HUES48 (cell line): ENCODE data around the gene CLEC4G.
"Not testable (repeated sequence)": the region's sequence is repeated elsewhere in the genome, so short reads cannot be mapped to it uniquely, and the experiment has no call there.

Source experiments
- H3K27ac ChIP-seq: one replicate; pipeline ENCODE4 v1.7.0; 2013; ENCODE audit warnings: low read depth, low read length, inconsistent platforms
- H3K27me3 ChIP-seq: 2 replicates; pipeline ENCODE4 v1.6.1; 2013; ENCODE audit warnings: mild to moderate bottlenecking, low read length; ENCODE audit not compliant: control insufficient read depth, insufficient read depth
- H3K36me3 ChIP-seq: 2 replicates; pipeline ENCODE4 v1.6.1; 2013; ENCODE audit warnings: low read length; ENCODE audit not compliant: control insufficient read depth, insufficient read depth
- H3K4me1 ChIP-seq: 2 replicates; pipeline ENCODE4 v1.6.1; 2013; ENCODE audit warnings: mild to moderate bottlenecking, low read length; ENCODE audit not compliant: control insufficient read depth, insufficient read depth
- H3K4me3 ChIP-seq: 2 replicates; pipeline ENCODE4 v1.5.1; 2013; ENCODE audit warnings: mild to moderate bottlenecking, low read depth, low read length
- H3K9ac ChIP-seq: 2 replicates; pipeline ENCODE4 v1.6.1; 2013; ENCODE audit warnings: mild to moderate bottlenecking, low read depth, low read length, moderate library complexity
- H3K9me3 ChIP-seq: 2 replicates; pipeline ENCODE4 v1.6.1; 2013; ENCODE audit warnings: low read length; ENCODE audit not compliant: control insufficient read depth, insufficient read depth

The CLEC4G gene

DNA sequence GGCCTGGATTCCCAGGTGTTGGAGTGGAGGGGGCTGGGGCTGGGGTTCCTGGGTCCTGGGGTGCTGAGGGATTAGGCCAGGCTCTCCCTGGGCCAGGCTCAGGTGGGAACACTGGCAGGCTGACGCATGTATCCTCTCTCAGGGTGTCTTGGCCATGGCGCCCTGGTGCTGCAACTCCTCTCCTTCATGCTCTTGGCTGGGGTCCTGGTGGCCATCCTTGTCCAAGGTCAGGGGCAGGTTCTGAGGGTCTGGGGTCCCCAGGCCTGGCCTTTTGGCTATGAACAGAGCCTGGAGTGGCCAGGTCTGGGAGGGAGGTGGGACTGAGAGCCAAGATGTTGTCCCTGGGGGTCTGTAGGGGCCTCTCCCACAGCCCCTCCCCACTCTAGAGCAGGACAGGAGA lies 33.1 kb upstream of the CLEC4G start:
- not testable (repeated sequence) for H3K9me3 ChIP-seq, H3K4me1 ChIP-seq

DNA sequence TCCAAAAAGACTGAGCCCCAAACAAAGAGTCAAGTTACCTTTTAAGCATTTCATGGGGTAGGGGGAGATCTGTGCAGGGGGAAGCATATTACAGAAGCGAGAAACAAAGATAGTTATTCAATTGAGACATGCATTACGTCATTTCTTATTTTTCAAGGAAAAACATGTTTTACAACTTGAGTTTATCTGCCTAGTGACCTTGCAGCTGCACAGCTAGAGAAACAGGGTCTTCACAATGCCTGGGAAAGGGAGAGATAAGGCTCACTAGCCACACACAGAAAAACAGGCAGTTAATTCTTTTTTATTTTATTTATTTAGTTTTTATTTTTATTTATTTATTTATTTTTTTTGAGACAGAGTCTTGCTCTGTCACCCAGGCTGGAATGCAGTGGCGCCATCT lies 32.2 kb upstream of the CLEC4G start:
- H3K27me3 ChIP-seq, H3K4me1 ChIP-seq, H3K9me3 ChIP-seq, H3K4me3 ChIP-seq, H3K9ac ChIP-seq, H3K36me3 ChIP-seq, H3K27ac ChIP-seq: not testable (repeated sequence)

More for the DNA sequence above, 33.1 kb upstream of the CLEC4G start:
- H3K9ac ChIP-seq, H3K36me3 ChIP-seq, H3K27me3 ChIP-seq, H3K27ac ChIP-seq, H3K4me3 ChIP-seq: not testable (repeated sequence)

DNA sequence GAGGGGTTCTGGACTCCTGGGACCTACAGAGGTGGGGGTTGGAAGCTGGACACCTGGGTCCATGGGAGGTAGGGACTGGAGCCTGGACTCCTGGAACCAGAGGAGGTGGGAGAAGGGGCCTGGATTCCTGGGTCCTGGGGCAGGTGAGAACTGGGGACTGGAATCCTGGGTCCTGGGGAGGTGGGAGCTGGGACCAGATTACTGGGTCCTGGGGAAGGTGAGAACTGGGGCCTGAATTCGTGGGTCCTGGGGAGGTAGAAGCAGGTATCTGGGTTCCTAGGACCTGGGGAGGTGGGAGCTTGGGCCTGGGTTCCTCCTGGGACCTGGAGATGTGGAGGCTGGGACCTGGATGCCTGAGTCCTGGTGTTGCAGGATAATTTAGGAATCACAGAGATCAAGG lies 31.8 kb upstream of the CLEC4G start:
- Histone ChIP-seq H3K36me3 (no peaks in the 10 kb centered on the region), H3K4me3 (no peak overlapping the region), H3K4me1 (no peaks in the 10 kb centered on the region), H3K9me3 (peaks cover 11% of the 10 kb centered on the region; the same call in 1 of the 2 replicates), H3K27ac (no peak overlapping the region), H3K9ac (no peak overlapping the region), H3K27me3 (no peaks in the 10 kb centered on the region)

DNA sequence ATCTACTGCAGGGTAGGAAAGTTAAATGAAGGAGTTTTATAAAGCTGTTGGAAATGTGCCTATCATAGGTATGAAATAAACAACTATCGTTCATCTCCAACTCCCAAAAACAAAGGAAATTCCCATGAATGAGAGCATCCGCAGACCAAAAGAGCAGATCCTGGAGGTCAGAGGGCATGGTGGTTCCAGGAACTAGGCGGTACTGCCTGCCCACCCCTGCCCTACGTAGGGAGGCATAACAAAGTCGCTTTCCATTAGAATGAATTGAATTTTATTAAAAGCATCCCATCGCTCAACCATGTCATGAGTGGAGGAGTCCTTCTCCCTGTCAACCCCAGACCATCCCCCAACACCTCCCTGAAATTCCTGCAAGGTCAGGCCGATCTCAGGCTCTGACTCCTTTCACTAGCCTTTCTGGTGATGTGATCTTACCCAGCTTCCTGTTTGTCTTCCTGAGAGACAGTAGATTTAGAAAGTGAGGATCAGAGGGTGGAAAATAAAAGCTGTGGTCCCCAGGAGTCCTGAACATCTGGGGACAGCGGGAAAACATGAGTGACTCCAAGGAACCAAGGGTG lies 30.9 kb upstream of the CLEC4G start, which contains the start of gene CLEC4M:
CLEC4M (plus strand) TSS at position 525 of the 575 bp plus-strand sequence; CDS start at position 549, 24 bp downstream.
- Histone ChIP-seq H3K4me1 (no peaks in the 10 kb centered on the region), H3K36me3 (no peaks in the 10 kb centered on the region), H3K27me3 (no peaks in the 10 kb centered on the region), H3K9ac (no peak within 1 kb of the TSS), H3K9me3 (peaks cover 18% of the 10 kb centered on the region; the same call in 1 of the 2 replicates), H3K27ac (no peak within 1 kb of the TSS), H3K4me3 (no peak within 1 kb of the TSS)

DNA sequence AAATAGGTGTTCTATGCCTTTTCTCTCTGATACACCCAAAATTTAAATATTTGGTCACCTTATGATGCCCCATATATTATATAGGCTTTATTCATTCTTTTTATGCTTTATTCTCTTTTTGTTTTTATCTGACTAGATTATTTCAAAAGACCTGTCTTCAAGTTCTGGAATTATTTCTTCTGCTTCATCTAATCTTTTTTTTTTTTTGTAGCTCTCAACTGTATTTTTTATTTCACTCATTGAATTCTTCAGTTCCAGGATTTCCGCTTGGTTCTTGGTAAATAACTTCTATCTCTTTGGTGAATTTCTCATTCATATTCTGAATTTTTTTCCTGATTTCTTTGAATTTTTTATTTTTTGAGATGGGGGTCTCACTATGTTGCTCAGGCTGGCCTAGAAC lies 27.2 kb upstream of the CLEC4G start:
- H3K4me1 ChIP-seq = no peaks in the 10 kb centered on the region
- H3K9me3 ChIP-seq = peaks cover 34% of the 10 kb centered on the region
- H3K9ac ChIP-seq = no peak overlapping the region
- no peaks in the 10 kb centered on the region for H3K27me3 ChIP-seq
- no peak overlapping the region for H3K27ac ChIP-seq
- H3K4me3 ChIP-seq = no peak overlapping the region
- H3K36me3 ChIP-seq = no peaks in the 10 kb centered on the region

DNA sequence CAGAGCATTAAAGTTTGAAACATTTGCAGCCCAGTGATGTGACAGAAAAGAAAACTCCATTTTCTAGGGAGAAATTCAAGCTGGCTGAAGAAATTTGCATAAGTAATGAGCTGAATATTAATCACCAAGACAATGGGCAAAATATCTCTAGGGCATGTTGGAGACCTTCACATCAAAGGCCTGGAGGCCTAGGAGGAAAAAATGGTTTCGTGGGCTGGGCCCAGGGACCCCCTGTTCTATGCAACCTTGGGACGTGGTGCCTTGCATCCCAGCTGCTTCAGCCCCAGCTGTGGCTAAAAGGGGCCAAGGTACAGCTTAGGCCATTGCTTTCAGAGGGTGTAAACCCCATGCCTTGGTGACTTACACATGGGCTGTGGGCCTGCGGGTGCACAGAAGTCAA lies 25.4 kb upstream of the CLEC4G start:
- no peak overlapping the region for H3K27ac ChIP-seq
- no peak overlapping the region for H3K9ac ChIP-seq
- H3K4me3 ChIP-seq = no peak overlapping the region
- H3K36me3 ChIP-seq = no peaks in the 10 kb centered on the region
- no peaks in the 10 kb centered on the region for H3K27me3 ChIP-seq
- peaks cover 34% of the 10 kb centered on the region for H3K9me3 ChIP-seq
- H3K4me1 ChIP-seq = no peaks in the 10 kb centered on the region

DNA sequence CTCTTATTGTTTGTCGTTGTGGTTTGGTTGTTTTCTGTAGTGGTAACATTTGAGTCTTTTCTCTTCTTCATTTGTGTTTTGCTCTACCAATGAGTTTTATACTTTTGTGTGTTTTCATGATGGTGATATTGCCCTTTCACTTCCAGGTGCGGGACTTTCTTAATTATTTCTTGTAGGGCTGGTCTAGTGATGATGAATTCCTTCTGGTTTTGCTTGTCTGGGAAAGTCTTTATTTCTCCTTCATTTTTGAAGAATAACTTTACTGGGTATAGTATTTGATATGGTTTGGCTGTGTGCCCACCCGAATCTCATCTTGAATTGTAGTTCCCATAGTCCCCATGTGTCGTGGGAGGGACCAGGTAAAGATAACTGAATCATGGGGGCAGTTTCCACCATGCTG lies 24.3 kb upstream of the CLEC4G start:
- no peaks in the 10 kb centered on the region for H3K36me3 ChIP-seq
- no peak overlapping the region for H3K4me3 ChIP-seq
- H3K9ac ChIP-seq = no peak overlapping the region
- H3K27ac ChIP-seq = no peak overlapping the region
- peaks cover 32% of the 10 kb centered on the region for H3K9me3 ChIP-seq
- no peaks in the 10 kb centered on the region for H3K4me1 ChIP-seq
- H3K27me3 ChIP-seq = no peaks in the 10 kb centered on the region

DNA sequence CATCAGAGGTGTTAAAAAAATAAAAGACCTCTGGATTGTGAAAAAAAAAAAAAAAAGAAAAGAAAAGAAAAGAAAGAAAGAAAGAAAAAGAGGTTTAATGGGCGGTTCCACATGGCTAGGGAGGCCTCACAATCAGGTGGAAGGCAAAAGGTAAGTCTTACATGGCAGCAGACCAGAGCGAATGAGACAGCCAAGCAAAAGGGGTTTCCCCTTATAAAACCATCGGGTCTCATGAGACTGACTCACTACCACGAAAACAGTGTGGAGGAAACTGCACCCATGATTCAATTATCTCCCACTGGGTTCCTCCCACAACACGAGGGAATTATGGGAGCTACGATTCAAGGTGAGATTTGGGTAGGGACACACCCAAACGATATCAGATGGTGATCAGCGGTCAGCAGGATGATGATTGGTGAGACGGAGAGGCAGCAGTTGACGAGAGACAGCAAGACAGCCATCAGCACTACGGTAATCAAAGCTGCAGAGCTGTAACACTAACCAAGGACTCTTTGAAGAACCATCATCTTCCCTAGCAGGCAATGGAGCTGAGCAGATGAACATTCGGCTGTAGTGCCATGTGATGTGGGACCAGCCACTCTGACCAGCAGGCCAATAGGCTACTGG lies 19.4 kb upstream of the CLEC4G start:
- Histone ChIP-seq H3K9me3 (peaks cover 1% of the 10 kb centered on the region; the same call in 1 of the 2 replicates), H3K27me3 (no peaks in the 10 kb centered on the region), H3K9ac (no peak overlapping the region), H3K4me1 (peaks cover 13% of the 10 kb centered on the region), H3K4me3 (no peak overlapping the region), H3K36me3 (no peaks in the 10 kb centered on the region), H3K27ac (no peak overlapping the region)

DNA sequence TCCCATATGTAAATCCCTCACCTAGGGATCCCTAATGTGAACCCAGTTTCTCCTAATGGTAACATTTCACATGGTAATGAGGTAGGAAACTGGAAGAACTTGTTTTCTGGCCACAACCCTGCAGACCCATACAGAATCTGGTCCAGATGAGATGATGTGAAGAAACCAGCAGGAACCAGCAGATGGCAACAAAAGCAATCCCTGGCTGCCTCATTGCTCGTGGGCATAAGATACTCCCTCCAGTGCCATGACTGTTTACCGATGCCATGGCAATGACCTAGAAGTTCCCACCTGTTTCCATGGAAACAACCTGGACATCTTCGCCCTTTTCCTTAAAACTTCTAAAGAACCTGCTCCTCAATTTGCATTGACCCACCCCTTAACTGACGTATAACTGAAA lies 16.8 kb upstream of the CLEC4G start:
- Histone ChIP-seq H3K4me3 (no peak overlapping the region), H3K27me3 (no peaks in the 10 kb centered on the region), H3K9me3 (no peaks in the 10 kb centered on the region), H3K36me3 (no peaks in the 10 kb centered on the region), H3K4me1 (peaks cover 13% of the 10 kb centered on the region), H3K9ac (no peak overlapping the region), H3K27ac (no peak overlapping the region)

DNA sequence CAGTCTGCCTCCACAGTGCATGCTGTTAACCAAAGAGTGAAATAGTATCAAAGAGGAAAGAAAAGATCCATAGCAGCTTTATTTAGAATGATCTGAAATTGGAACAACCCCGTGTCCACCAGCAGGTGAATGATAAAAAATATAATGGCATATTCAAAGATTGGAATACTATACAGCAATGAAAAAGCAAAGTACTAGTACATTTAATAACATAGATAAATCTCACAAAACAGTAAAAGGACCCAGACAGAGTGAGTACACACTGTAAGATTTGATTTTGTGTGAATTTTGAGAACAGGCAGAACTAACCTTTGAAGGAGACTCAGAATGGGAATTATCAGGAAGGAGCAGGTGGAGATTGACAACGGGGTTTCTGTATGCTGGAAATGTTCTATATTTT lies 16.3 kb upstream of the CLEC4G start:
- H3K27me3 ChIP-seq = no peaks in the 10 kb centered on the region
- H3K9me3 ChIP-seq = no peaks in the 10 kb centered on the region
- H3K4me3 ChIP-seq = no peak overlapping the region; the same call in 1 of the 2 replicates
- peaks cover 13% of the 10 kb centered on the region for H3K4me1 ChIP-seq
- peak overlapping the region; percentile 13 for H3K27ac ChIP-seq
- no peaks in the 10 kb centered on the region for H3K36me3 ChIP-seq
- H3K9ac ChIP-seq = no peak overlapping the region

DNA sequence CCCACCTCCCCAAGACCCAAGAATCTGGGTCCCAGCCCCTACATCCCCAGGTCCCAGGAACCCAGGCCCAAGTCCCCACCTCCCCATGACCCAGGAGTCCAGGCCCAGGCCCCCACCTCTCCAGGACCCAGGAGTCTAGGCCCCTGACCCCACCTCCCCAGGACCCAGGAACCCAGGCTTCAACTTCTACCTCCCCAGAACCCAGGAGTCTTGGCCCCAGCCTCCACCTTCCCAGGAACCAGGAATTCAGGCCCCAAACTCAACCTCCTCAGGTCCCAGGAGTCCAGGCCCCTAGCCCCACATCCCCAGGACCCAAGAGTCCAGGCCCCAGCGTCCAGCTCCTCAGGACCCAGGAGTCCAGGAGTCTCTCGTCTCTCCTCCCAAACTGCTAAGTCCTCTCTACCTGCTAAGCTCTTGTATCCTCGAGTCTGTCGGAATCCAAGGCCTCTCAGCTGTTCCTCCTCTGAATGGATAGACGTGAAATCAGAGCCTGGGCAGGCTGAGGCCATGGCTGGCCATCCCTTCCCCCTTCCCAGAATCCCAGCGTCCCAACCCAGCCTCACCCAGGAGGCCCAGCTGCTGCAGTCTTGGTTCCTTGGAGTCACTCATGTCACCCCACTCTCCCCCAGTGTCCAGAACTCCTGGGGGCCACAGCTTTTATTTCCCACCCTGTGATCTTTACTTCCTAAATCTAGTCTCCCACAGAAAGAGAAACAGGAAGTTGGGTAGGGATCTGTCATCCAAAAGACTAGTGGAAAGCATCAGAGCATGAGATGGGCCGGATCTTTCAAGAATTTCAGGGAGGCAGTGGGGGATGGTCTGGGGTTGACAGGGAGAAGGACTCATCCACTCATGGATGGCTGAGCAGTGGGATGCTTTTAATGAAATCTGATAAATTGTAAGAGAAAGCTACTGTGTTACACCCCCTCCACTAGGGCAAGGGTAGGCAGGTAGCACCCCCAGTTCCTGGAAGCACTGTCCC lies 15.3 kb upstream of the CLEC4G start, which contains the start of gene CD209:
CD209 (minus strand) TSS at position 632 of the 982 bp plus-strand sequence; CDS start at position 609, 23 bp downstream.
- Histone ChIP-seq H3K4me1 (peaks cover 13% of the 10 kb centered on the region), H3K36me3 (no peaks in the 10 kb centered on the region), H3K27me3 (no peaks in the 10 kb centered on the region), H3K4me3 (no peak within 1 kb of the TSS; the same call in 1 of the 2 replicates), H3K27ac (peak within 1 kb of the TSS; percentile 13), H3K9me3 (no peaks in the 10 kb centered on the region), H3K9ac (no peak within 1 kb of the TSS)
